A549 treated with AZD9567 at 1 μM for 4 hours (cell line): ENCODE results near the gene CKMT1A. TPM values are rescaled to one million over a fixed set of nuclear protein-coding genes. Genes with fewer than 3 reads are reported as not detected.

Source experiments
- total RNA-seq: library from RNA; stranded (reverse); fragments of 200-300 nt; extraction: Qiagen RNA extraction; gene quantifications from 5 replicates; pipeline ENCODE4 v1.2.3, GENCODE V29; 2022; ENCODE audit not compliant: insufficient read depth

CKMT1A gene
- 2.4 to 6.9 TPM (median 3.2 TPM) in 5 replicates for total RNA-seq

GRCh38 chr15:43693148-43694022, at the start of gene CKMT1A:
CKMT1A (plus strand) TSS chr15:43693859; CDS start chr15:43694051, 192 bp downstream.

DNA sequence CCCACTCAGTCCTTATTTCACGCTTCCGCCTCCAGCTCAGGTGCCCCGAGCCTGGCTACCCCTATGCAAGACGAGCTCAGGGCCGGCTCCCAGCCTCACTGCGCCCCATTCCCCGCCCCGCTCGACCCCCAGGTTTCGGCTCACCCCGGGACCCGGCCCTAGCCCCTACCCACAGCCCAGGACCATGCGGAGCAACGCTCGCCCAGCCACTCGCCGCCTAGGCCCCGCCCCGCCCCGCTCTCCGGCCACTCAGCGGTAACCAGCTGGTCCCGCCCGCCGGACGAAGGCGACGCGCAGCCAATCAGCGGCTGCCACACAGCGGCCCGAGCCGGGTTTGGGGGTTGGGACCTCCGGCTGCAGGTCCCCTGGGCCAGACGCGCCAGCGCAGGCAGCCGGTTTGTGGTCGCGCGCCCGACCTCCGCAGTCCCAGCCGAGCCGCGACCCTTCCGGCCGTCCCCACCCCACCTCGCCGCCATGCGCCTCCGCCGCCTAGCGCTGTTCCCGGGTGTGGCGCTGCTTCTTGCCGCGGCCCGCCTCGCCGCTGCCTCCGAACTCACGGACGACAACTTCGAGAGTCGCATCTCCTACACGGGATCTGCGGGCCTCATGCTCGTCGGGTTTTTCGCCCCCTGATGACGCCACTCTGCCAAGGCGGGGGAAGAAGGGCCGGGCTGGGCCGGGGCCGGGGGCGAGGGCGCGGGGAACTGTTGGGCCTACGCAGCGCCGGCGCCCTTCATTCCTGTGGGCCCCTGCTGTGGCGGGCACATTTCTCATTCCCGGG, 44.8 kb upstream of the CKMT1A start, which contains the start of gene CATSPER2:
TSS of gene CATSPER2 (minus strand) at position 196 of the 781 bp plus-strand sequence. CDS start 783 bp downstream, outside the sequence.

GRCh38 chr15:43746245-43746902, 52.7 kb downstream of the CKMT1A start, which contains the start of gene PDIA3:
PDIA3 (plus strand) TSS chr15:43746438; CDS start chr15:43746540, 102 bp downstream.

Other genes starting within 250 kb of the CKMT1A start
- gene TP53BP1, start 200.7 kb upstream of the CKMT1A start, total RNA-seq, result 15.3 to 16.7 TPM (median 16.1 TPM) in 5 replicates
- gene MAP1A, start 176.3 kb upstream of the CKMT1A start, total RNA-seq, result 0.66 to 0.77 TPM (median 0.69 TPM) in 5 replicates
- 5.0 to 8.9 TPM (median 5.2 TPM) in 5 replicates for gene PPIP5K1, start 103.7 kb upstream of the CKMT1A start, total RNA-seq
- gene CKMT1B, start 99.8 kb upstream of the CKMT1A start, total RNA-seq, result 2.3 to 4.8 TPM (median 3.6 TPM) in 4 of 5 replicates, not detected in the other
- 0.06 to 0.15 TPM (median 0.11 TPM) in 4 of 5 replicates, not detected in the other for gene STRC, start 75.1 kb upstream of the CKMT1A start, total RNA-seq
- 0.78 to 1.4 TPM (median 1.0 TPM) in 4 of 5 replicates, not detected in the other for gene CATSPER2, start 45.0 kb upstream of the CKMT1A start, total RNA-seq
- gene PDIA3, start 52.6 kb downstream of the CKMT1A start, total RNA-seq, result 259 to 366 TPM (median 344 TPM) in 5 replicates
- gene ELL3, start 83.1 kb downstream of the CKMT1A start, total RNA-seq, result 1.4 to 1.9 TPM (median 1.6 TPM) in 5 replicates
- gene SERF2, start 98.5 kb downstream of the CKMT1A start, total RNA-seq, result 469 to 703 TPM (median 677 TPM) in 5 replicates
- gene SERINC4, start 106.4 kb downstream of the CKMT1A start, total RNA-seq, result 0.05 to 0.20 TPM (median 0.07 TPM) in 3 of 5 replicates, not detected in the others
- gene HYPK, start 106.7 kb downstream of the CKMT1A start, total RNA-seq, result 3.9 to 19.7 TPM (median 4.8 TPM) in 5 replicates
- 24.6 to 31.5 TPM (median 25.1 TPM) in 5 replicates for gene MFAP1, start 130.8 kb downstream of the CKMT1A start, total RNA-seq
- 10.5 to 12.4 TPM (median 10.9 TPM) in 5 replicates for gene WDR76, start 133.1 kb downstream of the CKMT1A start, total RNA-seq